NCI-H2107 treated with DMSO at 0.1 percent for 48 hours (cell line): Measurements from ENCODE around the gene TELO2.
"Not testable (repeated sequence)": the region's sequence is repeated elsewhere in the genome, so short reads cannot be mapped to it uniquely, and the experiment has no call there.

Experiments
- DNase-seq: peaks from one replicate; lab custom pipeline; 2025; ENCODE audit not compliant: unreplicated experiment; lab: John Stamatoyannopoulos, UW

Gene TELO2

DNA sequence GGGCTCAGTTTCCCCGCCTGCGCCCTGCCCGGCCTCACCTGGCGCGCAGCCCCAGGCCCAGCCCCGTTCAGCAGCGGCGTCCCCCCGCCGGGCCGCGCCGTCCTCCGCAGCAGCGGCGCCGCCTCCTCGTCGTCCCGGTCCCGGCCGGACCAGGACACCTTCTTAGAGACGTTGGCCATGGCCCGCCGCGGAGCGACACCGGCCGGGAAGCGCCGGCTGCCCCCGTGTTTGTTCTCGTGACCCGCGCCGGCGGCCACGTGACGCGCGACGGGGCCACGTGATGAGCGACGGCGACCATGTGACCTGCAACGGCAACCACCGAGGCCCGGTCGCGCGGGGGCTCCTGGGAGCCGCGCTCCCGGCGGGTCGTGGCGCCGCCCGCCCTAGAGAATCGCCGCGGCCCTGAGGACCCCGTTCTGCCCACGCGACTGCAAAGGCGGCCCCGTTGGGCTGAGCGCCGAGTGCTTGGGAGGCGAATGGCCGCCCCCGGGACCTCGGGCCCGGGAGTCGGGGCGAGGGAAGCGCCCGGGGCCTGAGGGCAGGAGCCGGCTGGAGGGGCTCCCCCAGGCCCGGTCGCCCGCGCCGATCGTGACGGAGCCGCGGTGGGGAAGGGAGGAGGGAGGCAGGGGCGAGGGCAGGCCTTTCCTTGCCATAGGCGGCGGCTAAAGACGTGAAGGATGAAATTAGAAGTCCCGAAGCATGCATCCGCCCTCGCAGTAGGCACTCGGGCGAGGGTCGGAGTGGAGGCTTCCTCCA is 18.2 kb upstream of the TELO2 start, which contains the start of gene CLCN7:
Gene CLCN7, minus strand, starts transcription at position 233 of the 756 bp plus-strand sequence. Its CDS starts 54 bp downstream, at position 179.
- peak; percentile 11 for DNase-seq

DNA sequence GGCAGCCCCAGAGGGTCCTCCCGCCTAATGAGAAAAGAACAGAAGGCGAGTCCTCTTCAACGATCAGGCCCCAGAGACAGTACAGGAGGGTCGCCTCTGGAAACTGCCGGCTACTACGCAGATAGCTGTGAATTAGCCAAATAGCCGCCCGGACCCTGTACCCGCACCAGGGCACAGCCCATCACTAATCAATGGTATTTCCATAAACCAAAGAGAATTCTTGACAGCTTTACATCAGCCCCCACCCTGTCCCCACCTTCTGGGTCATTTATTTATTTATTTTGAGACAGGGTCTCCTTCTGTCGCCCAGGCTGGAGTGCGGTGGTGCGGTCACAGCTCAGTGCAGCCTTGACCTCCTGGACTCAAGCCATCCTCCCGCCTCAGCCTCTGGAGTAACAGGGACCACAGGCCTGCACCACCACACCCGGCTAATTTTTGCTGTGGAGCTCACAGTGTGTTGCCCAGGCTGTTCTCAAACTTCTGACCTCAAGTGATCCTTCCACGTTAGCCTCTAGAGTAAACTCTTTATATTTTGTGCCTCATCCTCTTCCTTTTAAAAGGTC is 17.5 kb upstream of the TELO2 start:
- DNase-seq: no peak

DNA sequence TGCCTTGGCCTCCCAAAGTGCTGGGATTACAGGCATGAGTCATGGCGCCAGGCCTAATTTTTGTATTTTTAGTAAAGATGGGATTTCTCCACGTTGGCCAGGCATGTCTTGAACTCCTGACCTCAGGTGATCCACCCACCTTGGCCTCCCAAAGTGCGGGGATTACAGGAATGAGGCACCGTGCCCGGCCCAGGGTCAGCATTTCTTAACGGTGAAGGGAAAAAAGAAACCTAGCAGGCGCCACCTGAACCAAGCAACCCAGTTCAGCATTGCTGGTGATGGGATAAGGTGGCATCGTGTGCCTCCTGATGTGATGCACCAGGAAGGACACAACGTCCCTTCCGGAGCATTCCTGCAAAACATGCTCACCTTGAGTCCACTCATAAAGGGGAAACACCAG is 16.1 kb upstream of the TELO2 start:
- no peak for DNase-seq

DNA sequence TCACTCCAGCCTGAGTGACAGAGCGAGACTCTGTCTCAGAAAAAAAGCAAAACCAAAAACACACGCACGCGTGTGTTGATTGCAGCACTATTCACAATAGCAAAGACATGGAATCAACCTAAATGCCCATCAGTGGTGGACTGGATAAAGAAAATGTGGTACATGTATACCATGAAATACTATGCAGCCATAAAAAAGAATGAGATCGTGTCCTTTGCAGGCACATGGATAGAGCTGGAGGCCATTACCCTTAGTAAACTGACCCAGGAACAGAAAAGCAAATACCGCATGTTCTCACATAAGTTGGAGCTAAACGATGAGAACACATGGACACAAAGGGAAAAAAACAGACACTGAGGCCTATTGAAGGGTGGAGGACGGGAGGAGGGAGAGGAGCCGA is 14.2 kb upstream of the TELO2 start:
- not testable (repeated sequence) for DNase-seq

DNA sequence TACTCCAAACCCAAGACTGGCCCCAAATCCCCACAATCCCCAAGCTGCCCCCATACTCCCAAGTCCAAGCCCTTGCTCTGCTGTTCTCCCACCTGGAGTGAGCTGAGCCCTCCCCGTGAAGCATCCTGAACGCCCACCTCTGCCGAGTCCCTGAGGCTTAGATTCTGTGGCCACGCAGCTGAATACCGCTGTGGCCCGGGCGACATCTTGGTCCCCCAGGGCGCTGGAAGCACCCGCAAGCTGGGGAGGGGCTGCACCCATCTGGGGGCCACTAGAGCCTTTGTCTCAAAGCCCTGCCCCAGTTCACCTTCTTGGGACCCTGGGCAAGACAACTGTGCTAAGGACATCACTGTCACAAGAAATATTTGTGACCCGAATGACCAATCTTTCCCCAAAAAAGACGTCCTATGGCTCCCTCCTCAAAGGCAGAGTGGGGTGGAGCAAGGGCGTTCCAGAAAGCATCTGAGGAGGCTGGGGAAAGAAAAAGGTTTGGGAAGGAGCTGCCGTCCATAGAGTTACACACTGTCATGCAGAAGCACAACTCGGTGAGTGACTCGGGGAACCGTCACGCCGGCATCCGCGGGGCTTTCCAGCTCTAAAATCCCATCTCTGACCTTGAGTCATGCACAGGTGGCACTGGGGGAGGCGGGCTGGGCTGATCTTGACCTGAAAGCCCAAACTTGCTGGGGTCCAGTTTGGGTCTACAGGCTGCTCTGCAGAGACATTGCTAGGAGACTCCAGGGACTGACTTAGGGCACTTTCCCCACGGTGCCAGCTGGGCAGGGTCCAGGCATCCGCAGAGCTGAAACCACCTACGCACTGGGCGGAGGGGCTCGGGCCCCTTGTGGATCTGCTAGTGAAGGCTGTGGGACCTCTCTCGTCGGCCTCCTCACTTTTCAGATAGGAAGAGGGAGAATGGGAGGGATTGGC is 11.0 kb upstream of the TELO2 start:
- no peak for DNase-seq

DNA sequence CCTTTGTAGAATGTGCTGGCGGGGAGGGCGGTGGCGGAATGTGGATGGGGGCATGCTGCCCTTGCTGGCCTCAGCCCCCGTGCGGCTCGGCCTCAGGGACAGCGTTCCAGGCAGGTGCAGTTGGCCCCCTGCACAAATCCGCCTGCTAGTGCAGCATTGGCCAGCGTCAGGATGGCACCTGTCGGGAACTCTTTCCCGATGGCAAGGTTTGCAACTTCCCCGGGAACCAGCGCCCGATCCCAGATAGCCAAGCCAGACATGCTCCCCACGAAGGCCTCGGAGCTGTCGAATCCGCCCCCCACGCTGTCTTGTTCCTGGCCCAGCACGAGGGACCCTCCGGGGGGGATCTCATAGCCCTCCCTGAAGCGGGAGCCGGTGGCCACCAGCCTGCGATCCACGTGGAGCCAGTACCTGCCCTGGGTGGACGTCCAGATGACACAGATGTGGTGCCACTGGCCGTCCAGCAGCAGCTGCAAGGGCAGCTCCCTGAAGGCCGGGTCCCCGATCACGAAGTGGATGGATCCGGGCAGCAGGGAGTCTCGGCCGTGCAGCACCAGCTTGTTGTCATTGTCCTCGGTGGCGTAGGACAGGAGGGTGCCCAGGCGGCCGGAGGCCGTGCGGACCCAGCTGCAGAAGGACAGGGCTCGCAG is 7.2 kb upstream of the TELO2 start:
- DNase-seq: no peak

DNA sequence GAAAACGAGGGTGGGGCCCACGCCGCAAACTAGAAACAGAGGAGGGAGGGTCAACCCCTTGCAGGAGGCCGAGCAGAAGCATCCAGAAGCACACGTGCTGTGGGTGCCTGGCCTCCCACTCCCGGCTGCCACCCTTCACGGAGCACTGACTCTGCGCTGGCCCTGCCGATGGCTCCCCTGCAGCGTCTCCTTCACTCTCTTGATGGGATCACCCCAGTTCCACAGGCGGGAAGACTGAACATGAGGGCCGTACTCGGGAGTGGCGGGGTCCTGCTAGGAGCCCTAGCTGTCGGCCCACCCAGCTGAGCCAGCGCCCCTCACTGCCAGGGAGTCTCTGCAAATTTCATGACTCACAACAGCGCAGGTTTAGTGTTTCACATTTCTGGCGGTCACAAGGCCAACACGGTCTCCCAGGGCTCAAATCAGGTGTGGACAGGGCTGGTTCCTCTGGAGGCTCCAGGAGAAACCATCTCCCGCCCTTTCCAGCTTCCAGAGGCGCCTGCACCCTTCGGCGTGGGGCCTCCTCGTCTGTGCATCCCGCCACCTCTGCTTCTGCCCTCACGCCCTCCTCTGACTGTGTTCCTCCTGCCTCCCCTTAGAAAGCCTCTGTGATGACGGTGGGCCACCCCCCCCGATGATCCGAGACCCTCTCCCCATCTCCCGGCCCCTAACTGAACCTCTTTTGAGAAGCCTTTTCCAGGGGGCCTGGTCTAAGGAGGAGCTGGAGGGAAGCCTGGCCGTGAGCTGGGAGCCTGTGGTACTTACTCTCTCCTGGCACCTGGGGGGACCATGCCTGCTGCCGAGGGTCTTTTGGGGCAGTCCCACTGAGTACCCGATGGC is 6.4 kb upstream of the TELO2 start:
- DNase-seq: no peak

DNA sequence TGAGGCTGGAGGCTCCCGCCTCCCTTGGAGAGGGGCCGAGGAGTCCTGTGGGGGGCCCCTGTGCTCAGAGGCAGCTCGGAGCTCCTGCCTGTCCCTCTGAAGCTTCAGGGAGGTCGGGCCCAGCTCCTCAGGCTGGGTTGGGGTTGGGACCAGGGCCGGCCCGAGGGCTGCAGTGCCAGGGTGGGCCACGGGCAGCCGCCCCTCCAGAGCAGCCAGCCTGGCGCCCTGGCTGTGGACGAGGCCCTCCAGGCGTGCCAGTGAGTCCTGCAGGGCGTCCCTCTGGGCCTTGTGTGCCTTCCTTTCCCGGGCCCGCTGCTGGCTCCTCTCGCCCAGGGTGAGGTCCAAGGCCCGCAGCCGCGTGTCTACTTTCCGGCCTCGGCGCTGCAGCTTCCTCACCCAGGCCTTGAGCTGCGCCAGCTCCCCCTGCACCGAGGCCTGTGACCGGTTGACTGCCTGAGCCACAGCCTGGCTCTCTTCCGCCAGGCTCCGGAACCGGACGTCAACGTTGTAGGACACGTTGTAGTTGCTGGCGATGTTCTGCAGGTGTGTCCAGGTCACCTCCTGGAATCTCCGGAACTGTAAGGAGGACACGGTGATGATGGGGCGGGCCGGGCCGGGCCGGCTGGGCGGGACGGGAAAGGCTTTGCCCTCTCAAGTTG is 5.6 kb upstream of the TELO2 start:
- DNase-seq: no peak

DNA sequence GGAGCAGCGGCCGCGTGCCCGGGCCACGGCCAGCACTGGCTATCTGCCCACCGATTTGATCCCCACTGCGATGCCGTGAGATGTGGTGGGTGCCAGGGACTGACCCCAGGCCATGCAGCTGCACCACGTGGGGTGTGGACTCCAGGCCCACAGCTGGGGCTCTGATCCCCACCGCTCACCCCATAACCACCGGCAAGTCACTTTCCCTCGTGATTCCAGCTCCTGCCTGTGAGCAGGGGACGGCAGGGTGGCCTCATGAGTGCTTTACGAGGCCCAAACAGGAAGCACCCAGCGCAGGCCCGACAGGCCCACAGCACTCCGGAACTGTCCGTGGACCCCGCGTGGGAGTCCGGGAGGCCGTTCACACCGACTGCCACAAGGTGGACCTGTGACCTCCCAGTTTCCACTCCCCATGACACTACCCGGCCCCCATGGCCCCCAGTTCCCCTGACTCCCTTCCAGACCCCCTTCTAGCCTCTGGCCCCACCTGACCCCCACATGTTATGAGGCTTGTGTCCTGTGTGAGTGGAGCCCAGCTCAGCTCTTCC is 5.0 kb upstream of the TELO2 start:
- DNase-seq: no peak

DNA sequence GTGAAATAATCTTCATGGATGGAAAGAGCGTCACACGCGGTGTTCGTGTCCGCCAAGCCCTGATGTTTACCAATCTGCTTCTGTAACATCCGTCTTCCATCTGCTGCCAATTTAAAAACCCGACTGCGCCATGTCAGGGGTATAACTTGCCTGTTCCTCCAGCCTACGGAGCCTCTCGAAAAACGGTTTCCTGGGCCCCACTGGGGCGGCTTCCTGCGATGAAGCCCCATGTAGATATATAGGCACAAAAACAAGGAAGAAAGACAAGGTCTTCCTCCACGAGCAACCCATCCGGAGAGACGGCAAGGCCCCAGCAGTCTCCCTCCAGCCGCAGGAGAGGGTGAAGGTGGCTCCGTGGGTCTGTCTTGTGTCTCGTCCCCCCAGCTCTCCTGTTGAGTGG is 4.5 kb upstream of the TELO2 start, which contains the start of gene PTX4:
Gene PTX4, minus strand, starts transcription at position 326 of the 400 bp plus-strand sequence. Its CDS starts 35 bp downstream, at position 291.
- no peak for DNase-seq

DNA sequence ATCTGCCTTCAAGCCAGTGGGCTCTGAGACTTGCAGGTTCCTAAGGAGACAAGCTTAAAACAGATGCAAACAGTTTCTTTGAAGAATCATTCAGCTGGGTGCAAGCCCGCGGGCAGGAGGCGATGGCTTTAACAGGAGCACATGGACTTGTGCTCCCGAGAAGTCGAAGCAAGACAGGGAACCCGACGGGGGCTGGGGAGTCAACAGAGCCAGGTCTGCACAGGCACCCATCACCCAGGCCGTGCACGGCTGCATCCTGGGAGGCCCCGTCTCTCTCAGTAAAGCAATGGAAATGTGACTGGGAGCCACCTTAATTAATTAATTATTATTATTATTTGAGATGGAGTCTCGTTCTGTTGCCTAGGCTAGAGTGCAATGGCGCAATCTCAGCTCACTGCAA is 4.1 kb upstream of the TELO2 start:
- no peak for DNase-seq

DNA sequence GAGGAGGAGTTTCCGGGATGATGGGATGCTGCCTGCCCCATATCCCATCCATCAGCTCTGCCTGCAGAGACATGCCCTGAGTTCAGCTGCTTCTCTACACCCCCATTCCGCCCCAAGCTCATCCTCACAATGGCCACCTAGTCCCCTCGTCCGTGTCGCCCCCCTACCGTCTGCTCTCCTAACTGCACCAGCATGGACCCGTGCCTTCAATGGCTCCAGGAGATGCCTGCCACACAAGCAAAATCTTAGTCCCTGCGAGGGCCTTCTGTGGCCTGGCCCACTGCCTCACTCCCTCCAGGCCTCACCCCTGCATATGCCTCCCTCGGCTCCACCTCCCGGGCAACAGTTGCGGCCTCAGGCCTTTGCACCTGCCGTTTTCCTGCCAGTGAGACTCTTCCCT is 1.8 kb upstream of the TELO2 start:
- DNase-seq: no peak

DNA sequence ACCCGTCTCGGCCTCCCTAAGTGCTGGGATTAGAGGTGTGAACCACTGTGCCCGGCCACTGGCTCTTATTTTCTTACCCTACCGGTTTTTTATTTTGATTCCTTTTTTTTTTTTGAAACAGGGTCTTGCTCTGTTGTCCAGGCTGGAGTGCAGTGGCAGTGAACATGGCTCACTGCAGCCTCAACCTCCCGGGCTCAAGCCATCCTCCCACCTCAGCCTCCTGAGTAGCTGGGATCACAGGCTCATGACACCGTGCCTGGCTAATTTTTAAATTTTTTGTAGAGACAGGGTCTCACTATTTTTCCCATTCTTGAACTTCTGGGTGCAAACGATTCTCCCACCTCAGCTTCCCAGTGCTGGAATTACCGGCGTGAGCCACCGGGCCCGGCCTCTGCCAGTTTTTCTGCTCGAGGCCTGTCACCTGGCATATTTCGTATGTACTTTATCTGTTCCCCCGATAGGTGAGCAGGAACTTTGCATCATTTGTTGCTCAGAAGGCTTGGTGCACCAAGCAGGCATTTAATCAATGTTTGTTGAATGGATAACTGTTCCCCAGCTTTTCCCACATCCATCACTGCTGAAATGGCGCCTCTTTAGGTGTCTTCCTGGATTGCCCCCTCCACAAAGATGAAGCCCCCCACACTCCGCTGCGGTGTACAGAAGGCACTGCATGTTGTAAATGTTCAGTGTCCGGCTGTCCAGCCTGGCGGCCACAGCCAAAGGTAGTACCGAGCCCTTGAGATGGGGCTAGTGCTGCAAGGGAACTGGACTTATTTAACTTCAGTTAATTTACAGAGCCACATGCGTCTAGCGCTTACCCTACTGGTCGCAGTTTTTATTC is 858 bp upstream of the TELO2 start:
- DNase-seq: no peak

DNA sequence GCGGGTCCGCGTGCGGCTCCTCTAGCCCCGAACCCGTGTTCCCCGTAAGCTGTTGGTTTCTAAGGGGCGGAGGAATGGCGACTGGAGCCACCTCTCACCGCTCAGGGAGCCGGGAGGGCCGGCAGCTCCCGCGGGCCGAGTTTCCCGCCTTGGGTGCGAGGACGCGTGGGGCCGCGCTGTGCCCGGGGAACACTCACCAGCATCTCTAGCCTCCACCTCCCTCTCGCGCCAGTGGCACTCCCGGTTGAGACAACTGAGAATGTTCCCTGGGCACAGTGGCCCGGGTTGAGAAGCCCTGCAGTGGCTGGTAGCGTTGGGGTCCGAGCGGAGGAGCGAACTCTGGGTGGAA is 560 bp downstream of the TELO2 start:
- DNase-seq: no peak

DNA sequence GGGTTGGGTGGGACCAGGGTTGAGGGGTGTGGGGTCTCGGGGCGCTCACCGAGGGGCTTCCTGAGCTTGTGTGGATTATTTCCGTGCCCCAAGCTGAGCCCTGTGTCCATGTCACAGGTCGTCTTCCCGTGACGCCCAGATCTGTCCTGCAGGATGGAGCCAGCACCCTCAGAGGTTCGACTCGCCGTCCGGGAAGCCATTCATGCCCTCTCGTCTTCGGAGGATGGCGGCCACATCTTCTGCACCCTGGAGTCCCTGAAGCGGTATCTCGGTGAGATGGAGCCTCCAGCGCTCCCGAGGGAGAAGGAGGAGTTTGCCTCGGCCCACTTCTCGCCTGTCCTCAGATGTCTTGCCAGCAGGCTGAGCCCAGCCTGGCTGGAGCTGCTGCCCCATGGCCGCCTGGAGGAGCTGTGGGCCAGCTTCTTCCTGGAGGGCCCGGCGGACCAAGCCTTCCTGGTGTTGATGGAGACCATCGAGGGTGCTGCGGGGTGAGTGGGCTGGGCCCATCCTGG is 1.0 kb downstream of the TELO2 start:
- DNase-seq: no peak

DNA sequence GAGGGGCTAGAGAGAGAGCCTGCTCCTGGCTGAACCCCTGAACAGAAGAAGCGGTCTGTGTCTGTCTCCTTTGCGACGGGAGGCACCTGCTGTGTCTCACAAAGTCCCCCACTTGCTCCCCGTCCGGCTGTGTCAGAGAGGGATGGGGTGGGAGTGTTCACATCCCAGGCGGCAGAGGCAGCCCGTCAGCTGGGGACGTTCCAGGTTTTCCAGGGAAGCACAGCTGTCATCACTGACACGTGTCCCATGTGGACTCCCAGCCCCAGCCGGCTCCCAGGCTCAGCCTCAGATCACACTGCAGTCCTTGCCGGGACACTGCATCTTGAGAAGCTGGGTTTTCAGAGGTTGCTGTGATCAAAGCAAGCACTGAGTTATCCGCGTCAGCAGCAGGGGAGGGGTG is 1.6 kb downstream of the TELO2 start:
- DNase-seq: no peak

DNA sequence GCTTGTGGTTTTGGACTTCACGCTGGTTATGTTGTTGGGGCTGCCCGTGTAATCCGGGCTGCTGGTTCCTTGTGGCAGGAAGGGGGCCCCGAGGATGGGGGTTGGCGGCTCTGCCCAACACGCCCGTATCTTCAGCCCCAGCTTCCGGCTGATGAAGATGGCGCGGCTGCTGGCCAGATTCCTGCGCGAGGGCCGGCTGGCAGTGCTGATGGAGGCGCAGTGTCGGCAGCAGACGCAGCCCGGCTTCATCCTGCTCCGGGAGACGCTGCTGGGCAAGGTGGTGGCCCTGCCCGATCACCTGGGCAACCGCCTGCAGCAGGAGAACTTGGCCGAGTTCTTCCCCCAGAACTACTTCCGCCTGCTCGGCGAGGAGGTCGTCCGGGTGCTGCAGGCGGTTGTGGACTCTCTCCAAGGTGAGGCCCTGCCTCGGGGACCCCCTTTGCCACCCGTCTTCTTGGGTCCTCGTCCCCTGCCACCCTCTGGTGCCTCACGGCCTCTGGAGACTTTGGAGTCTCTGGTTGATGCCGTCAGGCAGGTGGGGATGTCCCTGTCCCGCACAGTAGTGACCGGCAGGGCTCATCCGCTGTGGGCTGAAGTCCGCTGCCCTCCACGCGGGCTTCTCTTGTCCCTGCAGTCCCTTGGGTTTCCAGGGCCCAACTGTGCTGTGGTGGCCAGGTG is 2.2 kb downstream of the TELO2 start:
- no peak for DNase-seq

DNA sequence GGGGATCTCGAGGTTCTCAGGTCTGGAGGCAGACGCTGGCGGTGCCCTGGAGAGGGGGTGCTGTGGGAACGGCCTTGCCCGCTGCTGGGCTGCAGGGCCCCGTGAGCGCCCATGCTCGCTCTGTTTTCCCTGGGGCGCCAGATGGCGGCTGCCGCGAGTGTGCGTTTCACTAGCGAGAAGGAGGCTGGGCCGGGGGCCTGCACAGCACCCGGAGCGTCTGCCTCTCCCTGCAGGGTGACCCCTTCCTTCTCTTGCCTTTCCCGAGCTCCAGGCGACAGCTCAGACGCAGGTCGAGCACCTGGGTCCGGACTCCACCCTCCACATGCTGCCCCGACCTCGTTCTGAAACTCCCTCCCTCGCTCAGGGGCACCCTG is 2.7 kb downstream of the TELO2 start:
- DNase-seq: no peak
